DOHH2 (cell line): ENCODE data around the gene FOXN1.

Experiments used
- EZH2phosphoT487 ChIP-seq: fragments of 200-600 bp; sonication (generic); IDR thresholded peaks from 2 replicates; pipeline ENCODE4 v1.6.1; 2017; ENCODE audit warnings: borderline replicate concordance, mild to moderate bottlenecking, antibody characterized with exemption, low read length, moderate library complexity, mixed read lengths
- TF ChIP-seq, protein P1 (sequence below): fragments of 200-600 bp; sonication (generic); IDR thresholded peaks from one replicate; pipeline ENCODE4 v1.5.1; 2014; ENCODE audit warnings: antibody characterized with exemption, mild to moderate bottlenecking, low read depth, low read length; ENCODE audit not compliant: poor library complexity, severe bottlenecking

GRCh38 chr17:28552176-28552999 is 46.2 kb downstream of the FOXN1 start, which contains the start of gene UNC119:
- TF ChIP-seq, protein P1, sequence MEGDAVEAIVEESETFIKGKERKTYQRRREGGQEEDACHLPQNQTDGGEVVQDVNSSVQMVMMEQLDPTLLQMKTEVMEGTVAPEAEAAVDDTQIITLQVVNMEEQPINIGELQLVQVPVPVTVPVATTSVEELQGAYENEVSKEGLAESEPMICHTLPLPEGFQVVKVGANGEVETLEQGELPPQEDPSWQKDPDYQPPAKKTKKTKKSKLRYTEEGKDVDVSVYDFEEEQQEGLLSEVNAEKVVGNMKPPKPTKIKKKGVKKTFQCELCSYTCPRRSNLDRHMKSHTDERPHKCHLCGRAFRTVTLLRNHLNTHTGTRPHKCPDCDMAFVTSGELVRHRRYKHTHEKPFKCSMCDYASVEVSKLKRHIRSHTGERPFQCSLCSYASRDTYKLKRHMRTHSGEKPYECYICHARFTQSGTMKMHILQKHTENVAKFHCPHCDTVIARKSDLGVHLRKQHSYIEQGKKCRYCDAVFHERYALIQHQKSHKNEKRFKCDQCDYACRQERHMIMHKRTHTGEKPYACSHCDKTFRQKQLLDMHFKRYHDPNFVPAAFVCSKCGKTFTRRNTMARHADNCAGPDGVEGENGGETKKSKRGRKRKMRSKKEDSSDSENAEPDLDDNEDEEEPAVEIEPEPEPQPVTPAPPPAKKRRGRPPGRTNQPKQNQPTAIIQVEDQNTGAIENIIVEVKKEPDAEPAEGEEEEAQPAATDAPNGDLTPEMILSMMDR = no peak
- no peak for TF ChIP-seq EZH2phosphoT487
